ENCODE measurements around the gene PDE1C.
"Not testable (repeated sequence)": the region's sequence is repeated elsewhere in the genome, so short reads cannot be mapped to it uniquely, and the experiment has no call there.

The PDE1C gene

GRCh38 chr7:32025381-32026082 lies 44.7 kb downstream of the PDE1C start:
- no peaks in the 10 kb centered on the region for H3K4me1 ChIP-seq (ENCODE audit: control insufficient read depth, insufficient read depth, low read length)
- no peaks in the 10 kb centered on the region for H3K27me3 ChIP-seq (ENCODE audit: control insufficient read depth, insufficient read depth, low read length)
- H3K9me3 ChIP-seq (ENCODE audit: control insufficient read depth, insufficient read depth, low read length), result no peaks in the 10 kb centered on the region
- H3K27ac ChIP-seq (ENCODE audit: low read depth, low read length), result no peak overlapping the region
- H3K36me3 ChIP-seq (ENCODE audit: control insufficient read depth, insufficient read depth, low read length), result no peaks in the 10 kb centered on the region
- H3K9ac ChIP-seq (ENCODE audit: low read depth, low read length), result no peak overlapping the region
- no peak overlapping the region for H3K4me3 ChIP-seq (ENCODE audit: low read depth, low read length)

- Histone ChIP-seq H3K36me3 (ENCODE audit: control insufficient read depth, insufficient read depth, low read length) (no peaks in the 10 kb centered on the region), H3K9me3 (ENCODE audit: control insufficient read depth, insufficient read depth, low read length) (peaks cover 4% of the 10 kb centered on the region; the same call in 1 of the 2 replicates), H3K9ac (ENCODE audit: low read depth, low read length) (no peak overlapping the region), H3K4me1 (ENCODE audit: control insufficient read depth, insufficient read depth, low read length) (no peaks in the 10 kb centered on the region), H3K4me3 (ENCODE audit: low read depth, low read length) (no peak overlapping the region), H3K27ac (ENCODE audit: low read depth, low read length) (no peak overlapping the region), H3K27me3 (ENCODE audit: control insufficient read depth, insufficient read depth, low read length) (no peaks in the 10 kb centered on the region)
These were observed 46.8 kb downstream of the PDE1C start for GRCh38 chr7:32023376-32023775.

GRCh38 chr7:32022966-32023365 lies 47.2 kb downstream of the PDE1C start:
- H3K4me3 ChIP-seq (ENCODE audit: low read depth, low read length), result no peak overlapping the region
- H3K36me3 ChIP-seq (ENCODE audit: control insufficient read depth, insufficient read depth, low read length), result no peaks in the 10 kb centered on the region
- peaks cover 4% of the 10 kb centered on the region for H3K9me3 ChIP-seq (ENCODE audit: control insufficient read depth, insufficient read depth, low read length)
- H3K9ac ChIP-seq (ENCODE audit: low read depth, low read length), result no peak overlapping the region
- H3K4me1 ChIP-seq (ENCODE audit: control insufficient read depth, insufficient read depth, low read length), result no peaks in the 10 kb centered on the region
- no peaks in the 10 kb centered on the region for H3K27me3 ChIP-seq (ENCODE audit: control insufficient read depth, insufficient read depth, low read length)
- H3K27ac ChIP-seq (ENCODE audit: low read depth, low read length), result no peak overlapping the region

- Histone ChIP-seq H3K4me1 (ENCODE audit: control insufficient read depth, insufficient read depth, low read length) (no peaks in the 10 kb centered on the region), H3K27ac (ENCODE audit: low read depth, low read length) (no peak overlapping the region)
These were observed 49.6 kb downstream of the PDE1C start for GRCh38 chr7:32020551-32021159.

GRCh38 chr7:32018845-32019578 lies 51.2 kb downstream of the PDE1C start:
- Histone ChIP-seq H3K36me3 (ENCODE audit: control insufficient read depth, insufficient read depth, low read length) (no peaks in the 10 kb centered on the region), H3K27ac (ENCODE audit: low read depth, low read length) (no peak overlapping the region), H3K9ac (ENCODE audit: low read depth, low read length) (no peak overlapping the region), H3K4me1 (ENCODE audit: control insufficient read depth, insufficient read depth, low read length) (no peaks in the 10 kb centered on the region), H3K27me3 (ENCODE audit: control insufficient read depth, insufficient read depth, low read length) (no peaks in the 10 kb centered on the region), H3K9me3 (ENCODE audit: control insufficient read depth, insufficient read depth, low read length) (peaks cover 4% of the 10 kb centered on the region), H3K4me3 (ENCODE audit: low read depth, low read length) (no peak overlapping the region)

More at GRCh38 chr7:32020551-32021159, 49.6 kb downstream of the PDE1C start:
- Histone ChIP-seq H3K4me3 (ENCODE audit: low read depth, low read length) (no peak overlapping the region), H3K9me3 (ENCODE audit: control insufficient read depth, insufficient read depth, low read length) (peaks cover 4% of the 10 kb centered on the region), H3K9ac (ENCODE audit: low read depth, low read length) (no peak overlapping the region), H3K27me3 (ENCODE audit: control insufficient read depth, insufficient read depth, low read length) (no peaks in the 10 kb centered on the region), H3K36me3 (ENCODE audit: control insufficient read depth, insufficient read depth, low read length) (no peaks in the 10 kb centered on the region)

- Histone ChIP-seq H3K9me3 (ENCODE audit: control insufficient read depth, insufficient read depth, low read length) (peaks cover 4% of the 10 kb centered on the region), H3K27ac (ENCODE audit: low read depth, low read length) (no peak overlapping the region), H3K4me3 (ENCODE audit: low read depth, low read length) (no peak overlapping the region), H3K36me3 (ENCODE audit: control insufficient read depth, insufficient read depth, low read length) (no peaks in the 10 kb centered on the region), H3K9ac (ENCODE audit: low read depth, low read length) (no peak overlapping the region), H3K4me1 (ENCODE audit: control insufficient read depth, insufficient read depth, low read length) (no peaks in the 10 kb centered on the region), H3K27me3 (ENCODE audit: control insufficient read depth, insufficient read depth, low read length) (no peaks in the 10 kb centered on the region)
These were observed 55.1 kb downstream of the PDE1C start for GRCh38 chr7:32015133-32015532.

GRCh38 chr7:32013471-32013870 lies 56.7 kb downstream of the PDE1C start:
- not testable (repeated sequence) for H3K4me3 ChIP-seq (ENCODE audit: low read depth, low read length); H3K9me3 ChIP-seq (ENCODE audit: control insufficient read depth, insufficient read depth, low read length); H3K36me3 ChIP-seq (ENCODE audit: control insufficient read depth, insufficient read depth, low read length); H3K27me3 ChIP-seq (ENCODE audit: control insufficient read depth, insufficient read depth, low read length); H3K9ac ChIP-seq (ENCODE audit: low read depth, low read length); H3K27ac ChIP-seq (ENCODE audit: low read depth, low read length); H3K4me1 ChIP-seq (ENCODE audit: control insufficient read depth, insufficient read depth, low read length)

GRCh38 chr7:32005577-32005976 lies 64.6 kb downstream of the PDE1C start:
- H3K36me3 ChIP-seq (ENCODE audit: control insufficient read depth, insufficient read depth, low read length), result no peaks in the 10 kb centered on the region
- H3K9me3 ChIP-seq (ENCODE audit: control insufficient read depth, insufficient read depth, low read length), result peaks cover 28% of the 10 kb centered on the region
- H3K27me3 ChIP-seq (ENCODE audit: control insufficient read depth, insufficient read depth, low read length), result no peaks in the 10 kb centered on the region

GRCh38 chr7:32001948-32002347 lies 68.3 kb downstream of the PDE1C start:
- peaks cover 28% of the 10 kb centered on the region for H3K9me3 ChIP-seq (ENCODE audit: control insufficient read depth, insufficient read depth, low read length)
- H3K4me1 ChIP-seq (ENCODE audit: control insufficient read depth, insufficient read depth, low read length), result no peaks in the 10 kb centered on the region
- no peaks in the 10 kb centered on the region for H3K27me3 ChIP-seq (ENCODE audit: control insufficient read depth, insufficient read depth, low read length)

More at GRCh38 chr7:32005577-32005976, 64.6 kb downstream of the PDE1C start:
- no peak overlapping the region for H3K27ac ChIP-seq (ENCODE audit: low read depth, low read length)
- H3K4me1 ChIP-seq (ENCODE audit: control insufficient read depth, insufficient read depth, low read length), result no peaks in the 10 kb centered on the region
- no peak overlapping the region for H3K4me3 ChIP-seq (ENCODE audit: low read depth, low read length)
- H3K9ac ChIP-seq (ENCODE audit: low read depth, low read length), result no peak overlapping the region

GRCh38 chr7:31997423-31997822 lies 72.8 kb downstream of the PDE1C start:
- Histone ChIP-seq H3K9ac (ENCODE audit: low read depth, low read length) (no peak overlapping the region), H3K27ac (ENCODE audit: low read depth, low read length) (no peak overlapping the region), H3K27me3 (ENCODE audit: control insufficient read depth, insufficient read depth, low read length) (no peaks in the 10 kb centered on the region), H3K4me1 (ENCODE audit: control insufficient read depth, insufficient read depth, low read length) (no peaks in the 10 kb centered on the region), H3K4me3 (ENCODE audit: low read depth, low read length) (no peak overlapping the region), H3K9me3 (ENCODE audit: control insufficient read depth, insufficient read depth, low read length) (peaks cover 15% of the 10 kb centered on the region), H3K36me3 (ENCODE audit: control insufficient read depth, insufficient read depth, low read length) (no peaks in the 10 kb centered on the region)

More at GRCh38 chr7:32001948-32002347, 68.3 kb downstream of the PDE1C start:
- H3K27ac ChIP-seq (ENCODE audit: low read depth, low read length), result no peak overlapping the region
- no peaks in the 10 kb centered on the region for H3K36me3 ChIP-seq (ENCODE audit: control insufficient read depth, insufficient read depth, low read length)
- H3K9ac ChIP-seq (ENCODE audit: low read depth, low read length), result no peak overlapping the region
- H3K4me3 ChIP-seq (ENCODE audit: low read depth, low read length), result no peak overlapping the region

- no peak overlapping the region for H3K4me3 ChIP-seq (ENCODE audit: low read depth, low read length)
- H3K4me1 ChIP-seq (ENCODE audit: control insufficient read depth, insufficient read depth, low read length), result no peaks in the 10 kb centered on the region
- no peaks in the 10 kb centered on the region for H3K27me3 ChIP-seq (ENCODE audit: control insufficient read depth, insufficient read depth, low read length)
- H3K9ac ChIP-seq (ENCODE audit: low read depth, low read length), result no peak overlapping the region
- no peak overlapping the region for H3K27ac ChIP-seq (ENCODE audit: low read depth, low read length)
- H3K9me3 ChIP-seq (ENCODE audit: control insufficient read depth, insufficient read depth, low read length), result no peaks in the 10 kb centered on the region
- H3K36me3 ChIP-seq (ENCODE audit: control insufficient read depth, insufficient read depth, low read length), result no peaks in the 10 kb centered on the region
These were observed 75.1 kb downstream of the PDE1C start for GRCh38 chr7:31995134-31995533.
